Astrocyte of the cerebellum (primary cell): ENCODE measurements around the gene SLC22A17.
"Not testable (repeated sequence)": the region's sequence is repeated elsewhere in the genome, so short reads cannot be mapped to it uniquely, and the experiment has no call there.

Source experiments
- DNase-seq: peaks from one replicate; pipeline ENCODE4 v3.0.0-alpha.2; 2011; ENCODE audit warnings: low read depth
- H3K4me3 ChIP-seq: 2 replicates; pipeline ENCODE4 v1.5.1; 2011; ENCODE audit warnings: mild to moderate bottlenecking, low read depth, low read length, moderate library complexity
- in situ Hi-C: cut with HindIII; loops from 2 replicates; pipeline ENCODE4 v1.10.0; 2017; ENCODE audit warnings: low sequenced_read_pairs
- TF ChIP-seq, protein P1 (sequence below): IDR thresholded peaks from 2 replicates; pipeline ENCODE4 v1.5.1; 2012; ENCODE audit warnings: low read length, low read depth, moderate library complexity, mild to moderate bottlenecking; ENCODE audit errors: missing control alignments

Gene SLC22A17

GRCh38 chr14:23396781-23397407 lies 44.2 kb upstream of the SLC22A17 start:
- TF ChIP-seq, protein P1, sequence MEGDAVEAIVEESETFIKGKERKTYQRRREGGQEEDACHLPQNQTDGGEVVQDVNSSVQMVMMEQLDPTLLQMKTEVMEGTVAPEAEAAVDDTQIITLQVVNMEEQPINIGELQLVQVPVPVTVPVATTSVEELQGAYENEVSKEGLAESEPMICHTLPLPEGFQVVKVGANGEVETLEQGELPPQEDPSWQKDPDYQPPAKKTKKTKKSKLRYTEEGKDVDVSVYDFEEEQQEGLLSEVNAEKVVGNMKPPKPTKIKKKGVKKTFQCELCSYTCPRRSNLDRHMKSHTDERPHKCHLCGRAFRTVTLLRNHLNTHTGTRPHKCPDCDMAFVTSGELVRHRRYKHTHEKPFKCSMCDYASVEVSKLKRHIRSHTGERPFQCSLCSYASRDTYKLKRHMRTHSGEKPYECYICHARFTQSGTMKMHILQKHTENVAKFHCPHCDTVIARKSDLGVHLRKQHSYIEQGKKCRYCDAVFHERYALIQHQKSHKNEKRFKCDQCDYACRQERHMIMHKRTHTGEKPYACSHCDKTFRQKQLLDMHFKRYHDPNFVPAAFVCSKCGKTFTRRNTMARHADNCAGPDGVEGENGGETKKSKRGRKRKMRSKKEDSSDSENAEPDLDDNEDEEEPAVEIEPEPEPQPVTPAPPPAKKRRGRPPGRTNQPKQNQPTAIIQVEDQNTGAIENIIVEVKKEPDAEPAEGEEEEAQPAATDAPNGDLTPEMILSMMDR: no peak
- in situ Hi-C loops: no loop called here
- DNase-seq: no peak
- no peak overlapping the region for H3K4me3 ChIP-seq

GRCh38 chr14:23396126-23396525 lies 43.4 kb upstream of the SLC22A17 start:
- TF ChIP-seq, protein P1: no peak
- in situ Hi-C loops: no loop called here
- no peak overlapping the region for H3K4me3 ChIP-seq

GRCh38 chr14:23392613-23393012 lies 39.9 kb upstream of the SLC22A17 start:
- TF ChIP-seq, protein P1: no peak
- no peak overlapping the region for H3K4me3 ChIP-seq
- no peak for DNase-seq
- in situ Hi-C loops: no loop called here

More at GRCh38 chr14:23396126-23396525, 43.4 kb upstream of the SLC22A17 start:
- no peak for DNase-seq

- in situ Hi-C loops, DNase-seq, H3K4me3 ChIP-seq: not testable (repeated sequence)
Measured at GRCh38 chr14:23389871-23390270, 37.2 kb upstream of the SLC22A17 start.

- TF ChIP-seq, protein P1: no peak
- no peak overlapping the region for H3K4me3 ChIP-seq
- in situ Hi-C loops: no loop called here
- DNase-seq: no peak
Measured at GRCh38 chr14:23389396-23389795, 36.7 kb upstream of the SLC22A17 start.

GRCh38 chr14:23388996-23389395 lies 36.3 kb upstream of the SLC22A17 start:
- in situ Hi-C loops: no loop called here
- TF ChIP-seq, protein P1: no peak
- no peak overlapping the region for H3K4me3 ChIP-seq
- no peak for DNase-seq

DNA sequence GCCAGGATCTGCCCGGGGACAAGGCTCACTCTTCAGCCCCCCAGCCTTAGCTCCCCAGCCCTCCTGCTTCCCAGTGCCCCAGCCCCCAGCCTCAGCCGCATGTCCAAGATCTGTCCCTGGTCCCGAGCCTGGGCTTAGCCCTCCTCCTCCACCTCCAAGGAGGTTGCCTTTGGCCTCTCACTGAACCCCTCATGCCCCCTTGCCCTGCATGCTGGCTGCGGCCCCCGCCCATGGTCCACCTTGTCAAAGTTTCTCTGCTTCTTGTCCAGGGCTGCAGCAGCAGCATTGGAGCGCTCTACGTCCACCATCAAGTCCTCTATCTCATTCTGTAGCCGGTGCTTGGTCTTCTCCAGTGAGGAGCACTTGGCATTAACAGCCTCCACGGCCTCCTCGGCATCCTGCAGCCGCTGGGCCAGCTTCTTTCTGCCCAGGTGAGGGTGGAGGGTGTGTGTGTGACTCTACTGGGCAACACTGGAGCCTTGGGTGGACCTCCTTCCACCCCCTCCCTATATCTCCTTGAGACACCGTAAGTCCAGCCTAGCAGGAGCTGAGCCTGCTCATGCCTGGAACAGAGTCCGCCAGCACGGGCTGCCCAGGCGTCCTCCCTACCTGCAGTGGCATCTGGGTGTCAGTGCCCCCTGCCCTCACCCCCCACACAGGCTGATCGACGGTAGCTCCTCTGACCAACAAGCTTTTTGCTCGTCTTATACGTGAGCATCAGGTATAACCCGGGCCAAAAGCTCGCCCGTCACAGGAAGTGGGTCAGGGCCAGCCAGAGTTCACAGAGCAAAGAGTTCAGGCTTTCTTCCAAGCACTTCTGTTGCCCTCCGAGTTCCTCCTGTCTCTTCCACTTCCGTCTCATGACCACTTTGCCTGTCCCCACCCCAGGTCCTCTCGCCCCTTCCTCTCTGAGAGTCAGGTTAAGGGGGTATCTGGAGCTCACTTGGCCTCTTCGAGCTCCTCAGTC lies 35.5 kb upstream of the SLC22A17 start:
- in situ Hi-C loops: no loop called here
- no peak overlapping the region for H3K4me3 ChIP-seq
- no peak for DNase-seq
- TF ChIP-seq, protein P1: no peak
